Measurements from ENCODE around the gene TSPAN33. TPM values are rescaled to one million over a fixed set of nuclear protein-coding genes. Genes with fewer than 3 reads are reported as not detected.

The TSPAN33 gene
- total and polyA plus RNA-seq, 10 of the 15 experiments (the other 5 are each of a cell fraction or from before 2014, with no cell fraction given), result 12.0 to 123 (median 86.3) TPM

GRCh38 chr7:129188892-129189660, 44.6 kb downstream of the TSPAN33 start (continued):
- no peak for TF ChIP-seq CUX1 (IDR thresholded peaks at IDR 0.05; ENCODE audit: insufficient replicate concordance, low read depth, low read length)
- no peak for TF ChIP-seq SMAD1 (IDR thresholded peaks at IDR 0.05; ENCODE audit: low read depth, partially characterized antibody)
- no peak for TF ChIP-seq RAD51 (IDR thresholded peaks at IDR 0.05)
- no peak for TF ChIP-seq BCL3 (IDR thresholded peaks at IDR 0.05; ENCODE audit: borderline replicate concordance, insufficient read depth, low read depth, low read length, poor library complexity, severe bottlenecking)
- no peak for TF ChIP-seq TCF3 (IDR thresholded peaks at IDR 0.05; ENCODE audit: borderline replicate concordance, insufficient read depth, low read depth, low read length)
- TF ChIP-seq RELA (IDR thresholded peaks at IDR 0.05; ENCODE audit: borderline replicate concordance, partially characterized antibody), result no peak
- no peak for TF ChIP-seq YBX1 (IDR thresholded peaks at IDR 0.05)
- TF ChIP-seq ZNF384 (IDR thresholded peaks at IDR 0.05; ENCODE audit: borderline replicate concordance, low read depth, low read length), result no peak
- TF ChIP-seq E4F1 (IDR thresholded peaks at IDR 0.05; ENCODE audit: borderline replicate concordance, partially characterized antibody), result no peak
- TF ChIP-seq MYC (IDR thresholded peaks at IDR 0.05; ENCODE audit: insufficient read depth, insufficient read length, insufficient replicate concordance, low read length, severe bottlenecking), result no peak
- TF ChIP-seq ETV6 (conservative IDR thresholded peaks at IDR 0.05 in 1 of 2, IDR thresholded peaks at IDR 0.05 in 1 of 2; ENCODE audit: borderline replicate concordance in 1 of 2, low read depth in 1 of 2), result no peak
- no peak for TF ChIP-seq KAT2A (conservative IDR thresholded peaks at IDR 0.05; ENCODE audit: control insufficient read depth, low read depth, low read length)
- no peak for TF ChIP-seq SREBF1 (IDR thresholded peaks at IDR 0.05; ENCODE audit: low read length)
- no peak for TF ChIP-seq MEF2B (IDR thresholded peaks at IDR 0.05; ENCODE audit: partially characterized antibody, poor library complexity, severe bottlenecking)
- TF ChIP-seq BACH1 (IDR thresholded peaks at IDR 0.05; ENCODE audit: borderline replicate concordance), result peak; percentile 59; the same call in 1 of the 2 replicates
- TF ChIP-seq MEF2A (IDR thresholded peaks at IDR 0.05; ENCODE audit: insufficient read depth, low read depth, low read length), result no peak
- TF ChIP-seq ZNF274 (IDR thresholded peaks at IDR 0.05; ENCODE audit: insufficient read depth, insufficient read length), result no peak
- TF ChIP-seq SUZ12 (IDR thresholded peaks at IDR 0.05; ENCODE audit: unreplicated experiment), result no peak
- TF ChIP-seq SUPT20H (IDR thresholded peaks at IDR 0.05; ENCODE audit: borderline replicate concordance, control insufficient read depth, low read depth, low read length), result no peak
- peak; percentile 68; the same call in 1 of the 2 replicates for TF ChIP-seq LARP7 (IDR thresholded peaks at IDR 0.05)

Data from GM12878 (cell line).